Stimulated activated CD4-positive, alpha-beta T cell treated with anti-CD3 and anti-CD28 coated beads, Interleukin-1b, Interleukin-23, amount 100 ng/mL, for 48 hours (primary cell): Measurements from ENCODE around the gene PRKACB.
"Not testable (repeated sequence)": the region's sequence is repeated elsewhere in the genome, so short reads cannot be mapped to it uniquely, and the experiment has no call there.

Experiments used
- DNase-seq: peaks from one replicate; pipeline ENCODE4 v3.0.0-alpha.2; 2020

Gene PRKACB

DNA sequence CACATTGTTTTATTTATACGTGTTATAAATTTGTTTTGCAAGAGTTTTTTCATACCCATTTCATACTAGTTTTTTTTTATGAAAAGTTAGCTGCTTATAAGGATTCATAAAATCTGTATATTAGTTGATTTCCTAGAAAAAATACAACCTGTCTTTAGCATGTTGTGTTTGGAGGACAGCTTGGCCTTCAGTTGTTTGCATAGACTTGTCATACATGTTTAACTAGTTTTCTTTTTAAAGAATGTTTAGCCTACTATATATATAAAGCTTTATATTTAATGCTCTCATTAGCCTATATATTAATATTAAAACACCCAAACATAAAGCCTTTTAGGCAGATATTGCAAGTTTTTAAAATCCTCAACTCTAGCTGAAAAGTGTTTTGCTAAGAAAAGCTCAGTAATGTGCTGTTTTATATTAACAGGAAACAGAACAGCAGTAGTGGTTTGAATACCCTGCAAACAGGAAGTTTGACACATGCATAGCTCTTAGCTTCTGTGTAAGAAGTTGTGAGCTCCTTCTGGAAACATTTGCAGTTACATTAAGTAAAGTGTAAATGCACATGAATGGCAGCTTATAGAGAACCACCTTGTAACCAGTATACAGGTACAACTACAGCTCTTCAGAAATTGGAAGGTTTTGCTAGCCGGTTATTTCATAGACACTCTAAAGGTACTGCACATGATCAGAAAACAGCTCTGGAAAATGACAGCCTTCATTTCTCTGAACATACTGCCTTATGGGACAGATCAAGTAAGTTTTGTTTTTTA is at the start of gene PRKACB:
Gene PRKACB (plus strand): TSS at position 476 of the 770 bp plus-strand sequence. CDS start 91 bp downstream, at position 567.
- DNase-seq: no peak

DNA sequence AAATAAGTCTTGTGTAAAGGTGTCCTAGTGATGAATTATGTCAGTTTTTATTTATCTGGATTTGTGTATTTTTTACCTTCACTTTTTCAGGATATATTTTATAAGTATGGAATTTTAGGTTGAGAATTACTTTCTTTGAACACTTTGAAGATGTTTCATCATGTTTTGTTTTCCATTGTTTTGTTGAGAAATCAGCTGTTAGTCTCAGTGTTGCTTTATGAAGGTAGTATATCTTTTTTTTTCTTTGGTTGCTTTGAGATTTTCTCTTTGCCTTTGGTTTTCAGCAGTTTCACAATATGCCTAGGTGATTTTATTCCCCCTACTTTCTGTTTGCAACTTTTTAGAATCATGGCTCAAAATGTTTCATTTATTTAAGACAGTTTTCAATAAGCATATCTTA is 48.8 kb upstream of the PRKACB start:
- no peak for DNase-seq

DNA sequence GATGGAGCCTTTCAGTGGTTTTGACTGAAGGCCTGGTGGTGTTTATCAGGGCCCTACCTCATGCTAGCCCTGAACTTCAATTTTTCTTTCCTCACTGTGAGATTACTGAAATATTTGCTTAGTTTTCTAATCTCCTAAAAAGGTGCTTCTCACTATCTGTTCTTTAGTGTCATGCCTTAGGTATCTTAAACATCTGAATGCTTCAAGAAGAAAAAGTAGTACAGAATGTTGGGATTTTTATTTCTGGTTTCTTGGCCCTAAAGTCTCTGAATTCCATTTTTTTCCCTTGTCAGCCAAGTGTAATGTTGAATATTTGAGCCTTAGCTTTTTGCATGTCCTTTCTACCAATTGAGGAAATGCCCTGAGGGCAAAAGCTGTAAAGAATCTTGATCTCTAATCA is 47.9 kb upstream of the PRKACB start:
- no peak for DNase-seq

DNA sequence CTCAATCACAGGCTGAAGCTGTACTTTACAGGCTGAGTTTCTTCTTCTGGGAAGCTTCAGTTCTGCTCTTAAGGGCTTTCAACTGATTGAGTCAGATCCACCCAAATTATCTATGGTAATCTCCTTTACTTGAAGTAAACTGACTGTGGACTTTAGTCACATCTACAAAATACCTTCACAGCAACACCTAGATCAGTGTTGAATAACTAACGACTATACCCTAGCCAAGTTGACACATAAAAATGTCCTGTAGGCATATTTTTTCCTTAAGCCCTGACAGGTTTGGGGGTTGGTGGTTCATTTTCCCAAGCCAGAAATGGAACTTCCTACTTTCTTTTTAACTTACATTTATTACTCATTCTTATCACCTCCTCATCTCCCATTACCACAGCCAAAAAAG is 42.9 kb upstream of the PRKACB start:
- DNase-seq: no peak

DNA sequence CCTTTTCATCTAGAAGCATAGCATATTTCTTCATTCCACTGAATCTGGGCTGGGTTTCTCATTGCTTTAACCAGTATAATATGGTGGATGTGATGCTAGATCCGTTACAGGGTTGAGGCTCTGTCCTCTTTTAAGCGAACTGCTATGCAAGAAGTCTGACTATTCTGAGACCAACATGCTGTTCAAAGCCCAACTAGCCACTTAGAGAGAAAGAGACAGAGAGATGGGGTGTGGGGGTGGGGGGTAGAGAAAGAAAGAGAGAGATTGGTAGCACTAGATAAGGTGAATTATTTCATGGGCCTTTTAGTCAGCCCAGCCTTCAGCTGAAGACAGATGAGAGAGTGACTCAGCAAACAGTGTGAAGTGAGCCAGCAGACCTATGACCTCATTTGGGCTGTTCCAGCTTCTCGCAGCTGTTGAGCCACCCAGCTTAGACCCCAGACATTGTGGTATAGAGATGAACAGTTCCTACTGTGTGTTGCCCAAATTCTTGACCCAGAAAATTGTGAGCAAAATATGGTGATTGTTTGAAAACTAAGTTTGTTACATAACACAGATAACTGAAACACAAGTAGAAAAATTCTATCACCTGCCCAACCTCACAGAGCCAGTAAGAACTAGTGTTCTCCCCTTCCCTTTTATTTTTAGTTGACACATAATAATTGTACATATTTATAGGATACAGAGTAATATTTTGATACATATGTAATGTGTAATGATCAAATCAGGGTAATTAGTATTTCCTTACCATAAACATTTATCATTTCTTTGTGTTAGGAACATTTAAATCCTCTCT is 40.7 kb upstream of the PRKACB start:
- DNase-seq: peak; percentile 13

DNA sequence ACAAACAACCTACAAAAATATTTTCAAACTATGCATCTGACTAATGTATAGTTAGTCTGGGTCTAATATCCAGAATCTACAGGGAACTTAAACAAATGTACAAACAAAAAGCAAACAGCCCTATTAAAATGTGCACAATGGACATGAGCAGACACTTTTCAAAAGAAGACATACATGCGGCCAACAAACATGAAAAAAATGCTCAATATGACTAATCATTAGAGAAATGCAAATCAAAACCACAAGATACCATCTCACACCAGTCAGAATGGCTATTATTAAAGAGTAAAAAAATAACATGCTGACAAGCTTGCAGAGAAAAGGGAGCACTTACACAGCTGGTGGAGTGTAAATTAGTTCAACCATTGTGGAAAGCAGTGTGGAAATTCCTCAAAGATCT is 36.5 kb upstream of the PRKACB start:
- not testable (repeated sequence) for DNase-seq

DNA sequence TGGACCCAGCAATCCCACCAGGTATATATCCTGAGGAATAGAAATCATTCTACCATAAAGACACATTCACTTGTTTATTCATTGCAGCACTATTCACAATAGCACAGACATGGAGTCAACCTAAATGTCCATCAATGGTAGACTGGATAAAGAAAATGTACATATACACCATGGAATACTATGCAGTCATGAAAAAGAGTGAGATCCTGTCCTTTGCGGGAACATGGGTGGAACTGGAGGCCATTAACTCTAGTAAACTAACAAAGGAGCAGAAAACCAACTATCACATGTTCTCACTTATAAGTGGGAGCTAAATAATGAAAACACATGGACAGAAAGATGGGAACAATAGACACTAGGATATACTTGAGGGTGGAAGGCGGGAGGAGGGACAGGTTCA is 36.1 kb upstream of the PRKACB start:
- DNase-seq: no peak

DNA sequence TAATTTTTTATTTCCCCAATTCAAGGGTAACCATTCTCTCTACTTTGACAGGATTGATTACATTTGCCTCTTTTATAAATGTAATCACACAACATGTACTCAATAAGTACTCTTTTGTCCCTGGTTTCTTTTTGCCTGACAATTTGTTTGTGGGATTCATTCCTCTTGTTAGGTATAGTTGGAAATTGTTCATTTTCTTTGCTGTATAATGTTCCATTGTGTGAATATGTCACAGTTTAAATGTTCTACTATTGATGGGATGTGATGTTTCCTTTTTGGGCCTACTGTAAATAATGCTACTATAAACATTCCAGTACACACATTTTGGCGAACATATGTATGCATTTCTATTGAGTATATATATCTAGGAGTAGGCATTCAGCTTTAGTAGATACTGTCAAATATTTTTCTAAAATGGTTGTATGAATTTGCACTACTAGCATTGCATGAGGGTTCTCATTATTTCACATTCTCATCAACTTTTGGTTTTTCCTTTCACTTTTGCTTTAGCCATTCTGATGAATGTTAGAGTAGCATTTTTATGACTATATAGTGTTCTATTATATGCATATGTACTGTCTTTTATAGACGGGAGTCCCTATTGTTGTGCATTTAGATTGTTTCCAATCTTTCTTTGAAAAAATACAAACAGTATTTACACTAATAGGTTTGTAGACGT is 35.0 kb upstream of the PRKACB start:
- DNase-seq: no peak

DNA sequence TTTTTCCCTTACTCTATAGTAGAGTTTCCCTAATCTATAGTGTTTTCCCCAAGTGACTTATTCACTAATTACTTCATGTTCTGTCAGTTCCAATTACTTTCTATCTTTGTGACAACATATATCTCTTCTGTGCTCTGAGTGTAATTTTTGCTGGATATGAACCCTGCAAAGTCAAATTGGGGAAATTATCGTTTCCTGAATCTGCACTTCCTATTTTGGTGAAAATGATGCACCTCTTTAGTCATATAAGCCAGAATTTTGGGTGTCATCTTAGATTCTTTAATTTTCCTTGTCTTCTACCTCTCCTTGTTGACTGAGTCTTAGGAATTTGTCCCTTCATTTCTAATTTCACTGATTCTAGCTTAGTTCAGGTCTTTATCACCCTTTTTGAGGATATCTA is 33.4 kb upstream of the PRKACB start:
- no peak for DNase-seq

DNA sequence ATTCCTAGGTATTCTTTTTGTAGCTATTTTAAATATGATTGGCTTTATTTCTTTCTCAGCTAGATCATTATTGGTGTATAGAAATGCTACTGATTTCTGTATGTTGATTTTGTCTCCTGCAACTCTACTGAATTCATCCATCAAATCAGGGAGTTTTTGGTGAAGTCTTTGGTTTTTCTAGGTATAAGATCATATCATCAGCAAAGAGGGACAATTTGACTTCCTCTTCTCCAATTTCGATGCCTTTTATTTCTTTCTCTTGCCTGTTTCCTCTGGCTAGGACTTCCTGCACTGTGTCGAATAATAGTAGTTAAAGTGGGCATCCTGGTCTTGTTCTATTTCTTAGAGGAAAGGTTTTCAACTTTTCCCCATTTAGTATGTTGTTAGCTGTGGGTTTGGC is 27.5 kb upstream of the PRKACB start:
- no peak for DNase-seq

DNA sequence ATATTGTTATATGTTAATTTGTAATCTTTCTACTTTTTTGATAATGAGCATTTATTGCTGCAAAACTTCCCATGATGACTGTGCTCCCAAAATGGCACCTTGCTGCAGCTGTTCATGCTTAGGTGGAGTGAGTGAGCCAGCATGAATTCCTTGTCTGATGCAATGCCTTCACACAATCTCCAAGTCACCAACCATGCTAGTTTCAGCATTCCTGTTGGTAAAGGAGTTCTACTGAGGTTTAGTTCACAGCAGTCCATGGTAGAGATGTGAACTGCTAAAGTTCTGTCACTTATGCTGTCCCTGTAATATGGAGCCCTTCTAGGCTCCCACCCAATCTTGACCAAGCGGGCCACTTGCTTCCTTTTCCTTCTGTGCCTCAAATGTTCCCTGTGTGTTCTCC is 26.2 kb upstream of the PRKACB start:
- DNase-seq: no peak

DNA sequence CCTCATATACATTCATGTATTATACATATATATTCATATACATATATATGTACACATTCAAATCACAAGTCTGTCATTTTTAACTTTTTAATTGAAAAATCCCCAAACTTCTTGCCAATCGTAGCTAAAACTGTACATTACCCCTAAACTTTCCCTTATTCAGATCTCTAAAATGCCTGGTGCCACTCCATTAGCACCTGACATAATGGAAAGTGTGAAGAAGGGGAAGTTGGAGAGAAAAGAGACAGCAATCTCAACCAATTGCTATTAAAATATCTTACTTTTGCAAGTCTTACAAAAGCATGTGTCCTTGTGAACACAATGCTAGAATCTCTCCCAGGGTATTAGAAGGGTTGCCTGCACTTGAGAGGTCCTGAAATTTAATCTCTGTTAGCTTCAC is 22.7 kb upstream of the PRKACB start:
- DNase-seq: no peak

DNA sequence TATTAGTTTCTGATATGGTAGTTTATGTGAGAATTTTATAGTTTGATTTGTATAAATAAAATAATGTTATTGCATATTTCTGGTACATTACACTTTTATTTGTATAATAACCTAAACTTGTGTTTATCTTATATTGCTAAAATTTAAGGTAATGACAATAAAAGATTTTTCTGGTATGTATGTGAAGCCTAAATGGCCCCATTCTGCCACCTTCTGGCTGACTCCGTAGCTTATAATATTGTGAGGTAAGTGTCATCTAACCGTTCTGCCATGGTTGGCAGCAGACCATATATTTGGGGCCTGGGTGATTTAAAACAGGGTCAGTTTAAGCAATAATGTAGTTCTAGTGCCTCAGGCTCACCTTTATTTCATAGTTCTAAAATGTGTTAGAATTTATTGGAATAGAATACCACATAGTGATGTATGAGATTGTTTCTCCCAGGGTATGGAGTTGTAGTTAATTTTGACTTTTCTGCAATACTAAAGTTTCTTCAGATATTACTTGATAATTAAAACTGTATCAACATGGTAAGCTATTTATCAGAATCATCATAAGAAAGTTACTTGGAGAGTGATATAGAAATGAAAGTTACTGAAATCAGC is 21.2 kb upstream of the PRKACB start:
- DNase-seq: peak; percentile 37

DNA sequence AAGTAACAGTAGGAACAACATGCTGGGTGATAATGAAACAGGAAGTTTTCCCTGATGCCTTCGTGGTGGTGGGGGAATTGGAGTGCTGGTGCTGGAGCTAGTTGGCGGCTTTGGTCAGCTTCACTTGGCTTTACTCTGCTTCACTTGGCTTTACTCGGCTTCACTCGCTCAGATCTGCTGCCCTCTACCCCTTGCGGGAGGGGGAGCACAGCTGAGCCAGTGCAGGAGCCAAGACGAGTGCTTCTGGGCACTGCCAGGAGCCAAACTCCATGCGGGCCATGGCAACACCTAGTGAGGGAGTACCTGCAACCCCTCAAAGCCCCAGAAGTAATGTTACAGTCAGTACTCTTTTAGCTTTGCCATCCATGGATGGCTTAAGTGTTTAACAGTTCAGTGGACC is 10.6 kb upstream of the PRKACB start:
- DNase-seq: no peak

DNA sequence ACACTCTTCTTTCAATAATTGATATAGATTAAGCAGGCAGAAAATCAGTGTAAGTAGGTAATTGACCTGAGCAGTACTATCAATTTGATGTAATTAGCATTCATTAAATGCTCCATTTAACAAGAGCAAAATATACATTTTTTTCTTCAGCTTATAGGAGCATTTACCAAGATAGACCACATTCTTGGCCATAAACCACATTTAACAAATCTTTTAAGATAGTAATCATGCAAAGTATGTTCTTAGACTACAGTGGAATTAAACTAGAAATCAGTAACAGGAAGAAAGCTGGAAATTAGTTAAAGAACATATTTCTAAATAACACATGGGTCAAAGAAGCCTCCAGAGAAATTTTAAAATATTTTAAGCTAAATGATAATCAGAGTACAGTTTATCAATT is 8.7 kb upstream of the PRKACB start:
- DNase-seq: no peak

DNA sequence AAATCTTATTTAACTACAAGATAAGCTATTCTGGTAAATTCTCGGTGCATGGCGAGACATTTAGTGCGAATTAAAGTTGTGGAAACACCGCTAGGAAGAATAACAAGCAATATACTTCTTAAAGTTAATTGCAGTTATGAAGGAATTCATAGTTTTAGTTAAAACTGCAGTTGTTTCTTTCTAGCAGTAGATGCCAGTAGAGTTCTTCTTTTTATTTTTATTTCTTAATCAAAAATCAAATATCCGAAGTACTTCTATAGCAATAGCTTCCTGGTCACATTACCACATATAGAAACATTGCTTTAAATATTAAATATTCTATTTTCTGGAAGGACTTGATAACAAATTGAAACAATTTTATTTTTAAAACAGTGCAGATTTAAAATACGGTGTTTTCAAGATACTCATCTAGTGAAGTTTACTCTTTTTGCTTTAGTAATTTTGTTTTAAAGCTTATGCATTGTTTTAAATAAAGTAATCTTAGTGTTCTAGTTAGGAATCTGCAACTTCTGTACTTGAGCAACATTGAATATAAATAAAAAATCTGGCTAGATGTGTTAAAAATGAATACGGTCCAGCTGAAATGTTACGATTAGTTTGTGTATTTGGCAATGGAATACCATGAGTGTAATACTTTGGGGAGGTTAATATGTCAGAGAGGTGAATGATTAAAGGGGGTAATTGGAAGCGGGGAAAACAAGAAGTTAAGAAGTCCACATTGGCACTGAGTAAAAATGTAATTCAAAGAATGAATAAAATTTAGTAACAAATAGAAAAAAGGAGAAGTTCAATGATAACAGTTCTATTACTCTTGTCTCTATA is 2.7 kb upstream of the PRKACB start:
- no peak for DNase-seq

DNA sequence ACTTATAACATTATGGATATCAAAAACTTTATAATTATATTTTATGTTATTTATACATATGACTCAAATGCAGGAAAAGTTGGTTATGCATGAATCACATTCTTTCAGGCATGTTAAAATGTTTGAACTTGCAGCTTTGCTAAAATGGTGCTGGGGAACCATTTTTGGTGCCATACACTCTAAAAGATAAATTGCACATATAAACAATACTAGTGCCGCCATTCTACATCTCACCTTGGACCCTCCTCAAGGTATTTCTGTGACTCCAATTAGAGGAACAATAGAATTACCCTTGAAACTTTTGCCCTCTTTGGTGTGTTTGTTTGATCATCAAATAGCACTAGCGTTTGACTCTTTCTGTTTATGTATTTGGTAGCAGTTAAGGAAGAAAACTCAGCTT is 997 bp downstream of the PRKACB start:
- DNase-seq: no peak

DNA sequence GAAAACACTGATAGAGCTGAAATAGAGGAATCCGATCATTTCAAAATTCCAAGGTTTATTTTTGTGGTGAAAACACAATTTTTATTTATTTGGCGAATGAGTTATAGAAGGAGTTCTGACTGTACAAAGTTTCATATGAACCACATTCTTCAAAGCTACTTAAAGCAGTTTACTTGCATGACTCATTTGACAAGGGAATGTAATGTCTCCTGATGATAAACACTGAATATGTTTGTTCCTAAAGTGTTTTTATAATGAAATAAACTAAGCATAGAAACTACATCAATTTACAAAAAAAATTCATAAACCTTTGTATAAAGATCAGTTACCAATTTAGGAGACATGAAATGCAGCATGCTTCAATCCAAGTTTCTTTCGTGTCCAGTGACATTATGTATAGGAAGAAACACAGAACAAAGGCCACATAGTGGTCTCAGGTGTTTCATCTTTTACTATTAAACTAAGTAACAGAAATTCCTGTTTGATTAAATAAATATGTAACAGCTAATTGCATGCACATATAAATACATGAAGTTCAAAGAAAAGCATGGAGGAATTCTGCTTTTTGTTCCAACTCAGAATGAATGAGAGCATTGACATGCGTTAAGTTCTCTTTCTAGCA is 2.5 kb downstream of the PRKACB start:
- no peak for DNase-seq

DNA sequence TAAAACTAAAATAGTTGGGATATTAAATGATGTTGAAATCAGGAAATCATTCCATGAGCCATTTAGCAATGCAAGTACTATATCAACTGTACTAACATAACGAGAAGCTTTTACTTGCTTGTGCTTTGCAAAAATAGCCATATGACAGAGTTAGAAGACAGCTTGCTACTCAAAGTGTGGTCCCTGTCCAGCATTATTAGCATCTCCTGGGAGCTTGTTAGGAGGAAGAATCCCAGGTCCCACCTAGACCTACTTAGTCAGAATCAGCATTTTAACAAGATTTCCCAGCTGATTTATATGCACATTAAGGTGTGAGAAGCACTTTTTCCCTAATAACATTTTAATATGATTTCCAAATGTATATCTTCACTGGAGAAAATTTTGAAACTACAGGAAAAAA is 4.7 kb downstream of the PRKACB start:
- DNase-seq: no peak

DNA sequence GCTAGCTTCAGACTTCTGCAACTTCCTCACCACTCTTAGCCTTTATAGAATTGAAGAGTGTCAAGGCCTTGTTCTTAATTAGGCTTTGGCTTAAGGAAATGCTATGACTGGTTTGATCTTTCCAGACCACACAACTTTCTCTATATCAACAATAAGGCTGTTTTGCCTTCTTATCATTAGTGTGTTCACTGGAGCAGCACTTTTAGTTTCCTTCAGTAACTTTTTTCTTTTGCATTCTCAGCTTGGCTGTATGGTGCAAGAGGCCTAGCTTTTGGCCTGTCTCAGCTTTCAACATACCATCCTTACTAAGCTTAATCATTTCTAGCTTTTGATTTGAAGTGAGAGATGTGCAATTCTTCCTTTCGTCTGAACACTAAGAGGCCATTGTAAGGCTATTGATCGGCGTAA is 8.6 kb downstream of the PRKACB start:
- DNase-seq: peak; percentile 36

DNA sequence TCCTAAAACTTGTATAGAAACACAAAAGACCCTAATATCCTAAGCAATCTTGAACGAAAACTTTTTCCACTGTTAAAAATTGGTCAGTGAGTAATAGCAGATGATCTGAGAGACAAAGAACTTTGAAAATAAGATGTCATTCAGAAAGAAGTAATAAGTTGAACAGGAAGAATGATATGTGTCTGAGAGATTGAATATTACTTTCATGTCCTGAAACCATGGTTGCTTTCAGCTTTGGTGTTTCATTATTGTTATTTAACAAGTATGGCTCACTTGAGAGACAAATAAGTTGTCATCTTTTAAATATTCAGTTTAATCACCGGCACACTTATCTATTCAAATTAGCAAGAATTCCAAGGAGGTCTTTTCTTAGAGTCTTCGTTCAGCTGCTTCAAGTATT is 11.4 kb downstream of the PRKACB start:
- no peak for DNase-seq

DNA sequence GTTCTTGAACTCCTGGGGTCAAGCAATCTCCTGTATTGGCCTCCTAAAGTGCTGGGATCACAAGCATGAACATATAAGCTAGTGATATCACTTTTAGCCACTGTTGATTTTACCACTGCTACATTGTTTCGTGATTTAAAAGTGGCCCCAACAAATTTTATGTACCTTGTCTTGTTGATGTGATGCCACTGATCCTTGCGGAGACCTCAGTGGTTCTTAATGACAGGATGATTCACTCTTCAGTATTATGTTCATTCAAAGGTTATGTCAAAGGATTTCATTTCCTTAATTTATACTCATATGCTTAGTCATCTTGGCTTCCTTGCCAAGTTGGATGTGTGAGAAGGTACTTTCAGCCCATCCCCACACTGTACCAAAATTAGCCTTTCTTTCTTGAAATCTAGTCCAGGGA is 12.1 kb downstream of the PRKACB start:
- DNase-seq: no peak
